GM12878 (cell line): Measurements from ENCODE around the gene HSF5. TPM values are rescaled to one million over a fixed set of nuclear protein-coding genes. Genes with fewer than 3 reads are reported as not detected.

Source experiments
- ATAC-seq: fragments of 200-7000 bp; cut with Tn5 transposase; 3 replicates; pipeline ENCODE4 v1.9.1; 2020; ENCODE audit warnings: mild to moderate bottlenecking, moderate library complexity
- BruUV-seq: library from RNA; stranded (reverse); fragments of 400-500 nt; replicated peaks from 2 replicates; lab custom pipeline; 2021; lab: Mats Ljungman, UMichigan
- CTCF ChIA-PET: fragments of 300-600 bp; sonication (Branson Sonifier 250); formaldehyde crosslinking; extraction: SDS; loops from one replicate; lab custom pipeline; 2021; ENCODE audit warnings: inconsistent platforms; lab: Yijun Ruan, JAX
- POLR2A ChIA-PET: fragments of 350-600 bp; formaldehyde crosslinking; extraction: SDS; loops from one replicate; lab custom pipeline; 2021; ENCODE audit warnings: inconsistent platforms; lab: Charles Lee
- RAD21 ChIA-PET: fragments of 300-600 bp; sonication (Branson Sonifier 250); formaldehyde crosslinking; loops from one replicate; lab custom pipeline; 2023; ENCODE audit warnings: antibody characterized with exemption; ENCODE audit not compliant: unreplicated experiment; lab: Charles Lee
- SMC1A ChIA-PET: fragments of 300-600 bp; sonication (Branson Sonifier 250); formaldehyde crosslinking; loops from one replicate; lab custom pipeline; 2023; ENCODE audit not compliant: unreplicated experiment, uncharacterized antibody; lab: Charles Lee
- DNase-seq: peaks from one replicate; pipeline ENCODE4 v3.0.0-alpha.2; 2011; ENCODE audit warnings: low read depth, low spot score
- FAIRE-seq: peaks from 3 replicates; lab custom pipeline; 2011; peaks lifted over from hg19 to GRCh38; lab: Jason Lieb, UNC
- H2AFZ ChIP-seq: 2 replicates; pipeline ENCODE4 v1.6.0; 2011; ENCODE audit warnings: low read depth, low read length, control low read depth; ENCODE audit not compliant: control insufficient read depth
- H3K27ac ChIP-seq: 2 replicates; pipeline ENCODE4 v1.5.1; 2011; ENCODE audit warnings: control low read depth; ENCODE audit not compliant: control insufficient read depth, insufficient read depth
- H3K27me3 ChIP-seq, 2 experiments: replicated peaks in 1 of 2; 2 replicates each; pipeline versions ENCODE4 v1.6.0 to v1.6.1; 2011; ENCODE audit warnings: low read length in 1 of 2; ENCODE audit not compliant: control insufficient read depth in 2 of 2, insufficient read depth in 2 of 2
- H3K36me3 ChIP-seq, 2 experiments: 2 replicates each; pipeline ENCODE4 v1.5.1; 2011; ENCODE audit warnings: low read length in 1 of 2; ENCODE audit not compliant: control insufficient read depth in 2 of 2, insufficient read depth in 2 of 2
- H3K4me1 ChIP-seq: 2 replicates; pipeline ENCODE4 v1.6.1; 2011; ENCODE audit warnings: mild to moderate bottlenecking, low read length, moderate library complexity, mixed read lengths; ENCODE audit not compliant: control insufficient read depth, insufficient read depth
- H3K4me2 ChIP-seq: 2 replicates; pipeline ENCODE4 v1.6.0; 2011; ENCODE audit warnings: control low read depth; ENCODE audit not compliant: control insufficient read depth, insufficient read depth
- H3K4me3 ChIP-seq: fragments of 200-600 bp; sonication (generic); 2 replicates; pipeline ENCODE4 v1.5.1; 2016
- H3K79me2 ChIP-seq: 2 replicates; pipeline ENCODE4 v1.6.0; 2011; ENCODE audit warnings: low read length; ENCODE audit not compliant: control insufficient read depth, insufficient read depth
- H3K9ac ChIP-seq: 2 replicates; pipeline ENCODE4 v1.8.0; 2011; ENCODE audit warnings: low read length, control low read depth, mixed read lengths; ENCODE audit not compliant: control insufficient read depth, insufficient read depth
- H3K9me3 ChIP-seq: replicated peaks from 3 replicates; pipeline ENCODE4 v1.5.1; 2011; ENCODE audit warnings: mild to moderate bottlenecking, low read length; ENCODE audit not compliant: control insufficient read depth, insufficient read depth
- H4K20me1 ChIP-seq: 2 replicates; pipeline ENCODE4 v1.6.0; 2011; ENCODE audit not compliant: control insufficient read depth, insufficient read depth
- ATF2 ChIP-seq: IDR thresholded peaks from 2 replicates; pipeline ENCODE4 v1.6.1; 2012; ENCODE audit warnings: low read length, inconsistent platforms
- BHLHE40 ChIP-seq, 2 experiments: fragments of 450-650 bp in 1 of 2; IDR thresholded peaks; 2 replicates each; pipeline ENCODE4 v1.6.1; 2011 to 2017; ENCODE audit warnings: low read depth in 2 of 2, borderline replicate concordance in 1 of 2, improper control_type of control experiment in 1 of 2, low read length in 1 of 2, mild to moderate bottlenecking in 1 of 2
- CREB1 ChIP-seq: IDR thresholded peaks from 2 replicates; pipeline ENCODE4 v1.6.1; 2012; ENCODE audit warnings: low read depth, mild to moderate bottlenecking, inconsistent platforms
- GATAD2B ChIP-seq: fragments of 450-650 bp; conservative IDR thresholded peaks from 2 replicates; pipeline ENCODE4 v1.6.1; 2017; ENCODE audit warnings: low read depth, mild to moderate bottlenecking, moderate library complexity
- MTA2 ChIP-seq: fragments of 450-650 bp; IDR thresholded peaks from 2 replicates; pipeline ENCODE4 v1.6.1; 2016; ENCODE audit warnings: low read depth, mild to moderate bottlenecking, moderate library complexity
- MTA3 ChIP-seq: IDR thresholded peaks from 2 replicates; pipeline ENCODE4 v1.6.1; 2012; ENCODE audit warnings: low read length, inconsistent platforms, borderline replicate concordance
- PML ChIP-seq: IDR thresholded peaks from 2 replicates; pipeline ENCODE4 v1.6.1; 2012; ENCODE audit warnings: low read length, inconsistent platforms
- RAD51 ChIP-seq: fragments of 450-650 bp; IDR thresholded peaks from 2 replicates; pipeline ENCODE4 v1.6.1; 2016; ENCODE audit warnings: moderate library complexity, mild to moderate bottlenecking, inconsistent platforms
- RUNX3 ChIP-seq: IDR thresholded peaks from 2 replicates; pipeline ENCODE4 v1.6.1; 2012; ENCODE audit warnings: low read length, inconsistent platforms
- SIN3A ChIP-seq: IDR thresholded peaks from 2 replicates; pipeline ENCODE4 v1.6.1; 2012; ENCODE audit warnings: low read depth, low read length, improper control_type of control experiment
- SMAD5 ChIP-seq: IDR thresholded peaks from 2 replicates; pipeline ENCODE4 v1.6.1; 2016; ENCODE audit warnings: antibody characterized with exemption, low read depth
- SMC3 ChIP-seq: IDR thresholded peaks from 2 replicates; pipeline ENCODE4 v1.6.1; 2011; ENCODE audit warnings: low read length, improper control_type of control experiment, borderline replicate concordance
- ZNF207 ChIP-seq: fragments of 450-650 bp; IDR thresholded peaks from 2 replicates; pipeline ENCODE4 v1.6.1; 2014; ENCODE audit warnings: antibody characterized with exemption, mild to moderate bottlenecking, borderline replicate concordance
- ZNF384 ChIP-seq: IDR thresholded peaks from 2 replicates; pipeline ENCODE4 v1.6.1; 2012; ENCODE audit warnings: low read depth, mild to moderate bottlenecking, low read length, improper control_type of control experiment, borderline replicate concordance
- WGBS: methylation state at CpG from one replicate; pipeline ENCODE4 v1.1.6; 2016; ENCODE audit warnings: low lambda C conversion rate; ENCODE audit not compliant: insufficient replicate concordance, insufficient coverage; ENCODE audit errors: missing lambda C conversion rate; 5-methylcytosine and 5-hydroxymethylcytosine counted together
- in situ Hi-C: fragments of 300-500 bp; cut with MboI; formaldehyde crosslinking; loops from 9 replicates; pipeline ENCODE4 v1.14.3; 2018; ENCODE audit warnings: mixed read lengths
- intact Hi-C: fragments of 100-400 bp; cut with micrococcal nuclease; formaldehyde crosslinking; loops from one replicate; pipeline ENCODE4 v1.14.2; 2022; ENCODE audit not compliant: unreplicated experiment
- polyA plus RNA-seq, 11 experiments: library from polyadenylated mRNA; depleted of rRNA in 4 of 11; unstranded in 6 of 11; stranded (reverse) in 5 of 11; fragments of >200 nt; fragmentation: Nextera tagmentation in 4 of 11; fragmentation: Illumina TruSeq in 1 of 11; extraction: Ambion mirVana in 4 of 11; extraction: Trizol in 1 of 11; gene quantifications; 1 replicate in 1 of 11; 2 replicates in 10 of 11; pipeline versions ENCODE4 v1.2.1 to v1.2.3, GENCODE V29; 2011 to 2016; ENCODE audit warnings: inconsistent platforms in 2 of 11, missing spikeins in 2 of 11, low read depth in 1 of 11
- total RNA-seq, 4 experiments: library from RNA; depleted of rRNA in 3 of 4; stranded (reverse); fragments of >200 nt in 3 of 4; fragmentation: Illumina TruSeq in 1 of 4; extraction: Trizol in 1 of 4; gene quantifications; 2 replicates each; pipeline versions ENCODE4 v1.2.1 to v1.2.3, GENCODE V29; 2013 to 2021
- TF ChIP-seq, protein P1 (sequence below): fragments of 450-650 bp; conservative IDR thresholded peaks from 2 replicates; pipeline ENCODE4 v1.6.1; 2017; ENCODE audit warnings: mild to moderate bottlenecking, moderate library complexity

Gene HSF5
- total and polyA plus RNA-seq, 10 of the 15 experiments (the other 5 are each of a cell fraction or from before 2014, with no cell fraction given), result 0.02 to 0.18 (median 0.06) TPM; not detected in 4

GRCh38 chr17:58468944-58469343 is 19.3 kb downstream of the HSF5 start:
- ChIA-PET SMC1A (interaction anchor here (0.5 to 1.2 kb wide), 3 partner anchors 10 to 690 kb away, joined by 3 to 5 read pairs (median 4); no protein-coding TSS in a partner anchor), POLR2A (interaction anchor here (0.5 to 1.3 kb wide), 3 partner anchors 10 to 44 kb away, joined by 4 read pairs; no protein-coding TSS in a partner anchor), RAD21 (interaction anchor here (0.6 to 0.7 kb wide), 2 partner anchors 177 to 608 kb away, joined by 3 to 4 read pairs; no protein-coding TSS in a partner anchor), CTCF (interaction anchor here (0.6 to 0.9 kb wide), 5 partner anchors 93 to 238 kb away, joined by 3 to 5 read pairs (median 3); no protein-coding TSS in a partner anchor)
- in situ Hi-C loops, result no loop called here
- intact Hi-C loops, result no loop called here
- no TSS peak for BruUV-seq
- FAIRE-seq (no peak), ATAC-seq (no peak), DNase-seq (no peak)
- no peaks in the 10 kb centered on the region for H3K27me3 ChIP-seq
- H3K36me3 ChIP-seq, result no peaks in the 10 kb centered on the region
- no peak overlapping the region for H2AFZ ChIP-seq
- H3K27ac ChIP-seq, result no peak overlapping the region
- no peak overlapping the region for H3K4me3 ChIP-seq
- H3K9ac ChIP-seq, result no peak overlapping the region
- H3K4me2 ChIP-seq, result no peak overlapping the region
- 74% methylated on average over 3 of the region's 3 CpGs for WGBS
- H4K20me1 ChIP-seq, result no peaks in the 10 kb centered on the region
- TF ChIP-seq ZNF384 (no peak), SMC3 (no peak), RUNX3 (no peak), ZNF207 (no peak), MTA2 (no peak), PML (no peak)
- TF ChIP-seq, all 136 proteins: peak for 0
- H3K9me3 ChIP-seq, result no peaks in the 10 kb centered on the region
- H3K79me2 ChIP-seq, result no peaks in the 10 kb centered on the region
- H3K4me1 ChIP-seq, result no peaks in the 10 kb centered on the region

- Histone ChIP-seq H3K27me3 (no peaks in the 10 kb centered on the region), H3K9ac (no peak overlapping the region)
- TF ChIP-seq BHLHE40 (IDR thresholded peaks at IDR 0.05; ENCODE audit: borderline replicate concordance in 1 of 2, low read depth in 2 of 2, low read length in 1 of 2) (no peak), MTA3 (no peak), SIN3A (no peak), SMAD5 (no peak), CREB1 (no peak), ATF2 (no peak), RAD51 (no peak), GATAD2B (no peak)
- TF ChIP-seq, protein P1, sequence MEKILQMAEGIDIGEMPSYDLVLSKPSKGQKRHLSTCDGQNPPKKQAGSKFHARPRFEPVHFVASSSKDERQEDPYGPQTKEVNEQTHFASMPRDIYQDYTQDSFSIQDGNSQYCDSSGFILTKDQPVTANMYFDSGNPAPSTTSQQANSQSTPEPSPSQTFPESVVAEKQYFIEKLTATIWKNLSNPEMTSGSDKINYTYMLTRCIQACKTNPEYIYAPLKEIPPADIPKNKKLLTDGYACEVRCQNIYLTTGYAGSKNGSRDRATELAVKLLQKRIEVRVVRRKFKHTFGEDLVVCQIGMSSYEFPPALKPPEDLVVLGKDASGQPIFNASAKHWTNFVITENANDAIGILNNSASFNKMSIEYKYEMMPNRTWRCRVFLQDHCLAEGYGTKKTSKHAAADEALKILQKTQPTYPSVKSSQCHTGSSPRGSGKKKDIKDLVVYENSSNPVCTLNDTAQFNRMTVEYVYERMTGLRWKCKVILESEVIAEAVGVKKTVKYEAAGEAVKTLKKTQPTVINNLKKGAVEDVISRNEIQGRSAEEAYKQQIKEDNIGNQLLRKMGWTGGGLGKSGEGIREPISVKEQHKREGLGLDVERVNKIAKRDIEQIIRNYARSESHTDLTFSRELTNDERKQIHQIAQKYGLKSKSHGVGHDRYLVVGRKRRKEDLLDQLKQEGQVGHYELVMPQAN, result no peak
- TF ChIP-seq, all 136 proteins: peak for 0
- no peak for FAIRE-seq
- Histone ChIP-seq H3K4me3 (no peak overlapping the region), H2AFZ (no peak overlapping the region), H3K4me1 (no peaks in the 10 kb centered on the region), H3K27ac (no peak overlapping the region), H3K9me3 (no peaks in the 10 kb centered on the region), H3K36me3 (no peaks in the 10 kb centered on the region), H3K79me2 (no peaks in the 10 kb centered on the region), H4K20me1 (no peaks in the 10 kb centered on the region), H3K4me2 (no peak overlapping the region)
- no peak for DNase-seq
- ChIA-PET POLR2A (no interaction called here), CTCF (no interaction called here), SMC1A (no interaction called here), RAD21 (no interaction called here)
- in situ Hi-C loops, result no loop called here
- intact Hi-C loops, result no loop called here
- no TSS peak for BruUV-seq
- no peak for ATAC-seq
These were observed 32.7 kb downstream of the HSF5 start for GRCh38 chr17:58455491-58455890.
